ENCODE results near the gene SHROOM3. TPM values are rescaled to one million over a fixed set of nuclear protein-coding genes. Genes with fewer than 3 reads are reported as not detected.

SHROOM3 gene
- total RNA-seq, 1 experiment from 2014 or later, result 27.6 TPM

GRCh38 chr4:76758290-76758882 lies 323.4 kb downstream of the SHROOM3 start:
- H4K20me1 ChIP-seq (ENCODE audit: control insufficient read depth, insufficient read depth, insufficient read length), result no peaks in the 10 kb centered on the region
- H2BK5ac ChIP-seq (ENCODE audit: insufficient read length, low read length), result no peak overlapping the region
- Mint-ChIP-seq H3K27ac (peak overlapping the region in 2 of 3 experiments; percentile 52 to 86; a peak in 2 of 7 replicates), H3K4me3 (no peak overlapping the region), H3K4me1 (peaks cover 2 to 4% of the 10 kb centered on the region in 2 experiments; a peak in 3 of 4 replicates), H3K27me3 (ENCODE audit: low read depth) (no peaks in the 10 kb centered on the region), H3K9me3 (no peaks in the 10 kb centered on the region; a peak in 1 of 5 replicates), H3K36me3 (ENCODE audit: insufficient read depth in 1 of 3, low read depth in 3 of 3) (peaks cover 36 to 69% (median 67%) of the 10 kb centered on the region in 3 experiments)
- H2BK15ac ChIP-seq (ENCODE audit: low read depth, low read length), result no peak overlapping the region
- TF ChIP-seq, protein P1, sequence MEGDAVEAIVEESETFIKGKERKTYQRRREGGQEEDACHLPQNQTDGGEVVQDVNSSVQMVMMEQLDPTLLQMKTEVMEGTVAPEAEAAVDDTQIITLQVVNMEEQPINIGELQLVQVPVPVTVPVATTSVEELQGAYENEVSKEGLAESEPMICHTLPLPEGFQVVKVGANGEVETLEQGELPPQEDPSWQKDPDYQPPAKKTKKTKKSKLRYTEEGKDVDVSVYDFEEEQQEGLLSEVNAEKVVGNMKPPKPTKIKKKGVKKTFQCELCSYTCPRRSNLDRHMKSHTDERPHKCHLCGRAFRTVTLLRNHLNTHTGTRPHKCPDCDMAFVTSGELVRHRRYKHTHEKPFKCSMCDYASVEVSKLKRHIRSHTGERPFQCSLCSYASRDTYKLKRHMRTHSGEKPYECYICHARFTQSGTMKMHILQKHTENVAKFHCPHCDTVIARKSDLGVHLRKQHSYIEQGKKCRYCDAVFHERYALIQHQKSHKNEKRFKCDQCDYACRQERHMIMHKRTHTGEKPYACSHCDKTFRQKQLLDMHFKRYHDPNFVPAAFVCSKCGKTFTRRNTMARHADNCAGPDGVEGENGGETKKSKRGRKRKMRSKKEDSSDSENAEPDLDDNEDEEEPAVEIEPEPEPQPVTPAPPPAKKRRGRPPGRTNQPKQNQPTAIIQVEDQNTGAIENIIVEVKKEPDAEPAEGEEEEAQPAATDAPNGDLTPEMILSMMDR (conservative IDR thresholded peaks at IDR 0.05), result peak; percentile 89
- H2BK20ac ChIP-seq (ENCODE audit: low read depth, low read length, poor library complexity, severe bottlenecking), result no peak overlapping the region
- H3K4me1 ChIP-seq (ENCODE audit: insufficient read depth, low read length), result no peaks in the 10 kb centered on the region
- WGBS (ENCODE audit: extremely low coverage, insufficient read length, low lambda C conversion rate), result no CpG with 5 or more reads among the region's 4 CpGs
- H3K4me2 ChIP-seq (ENCODE audit: insufficient read depth, insufficient read length, low read length), result no peak overlapping the region
- H3K23me2 ChIP-seq (ENCODE audit: insufficient read length, low read depth, low read length, poor library complexity, severe bottlenecking), result no peaks in the 10 kb centered on the region
- H3K23ac ChIP-seq (ENCODE audit: insufficient read length, low read depth, low read length), result no peak overlapping the region
- no peaks in the 10 kb centered on the region for H3K79me2 ChIP-seq (ENCODE audit: insufficient read depth, low read length)
- no peak overlapping the region for H3K27ac ChIP-seq (ENCODE audit: insufficient read length, low read depth, low read length)
- H4K91ac ChIP-seq (ENCODE audit: insufficient read length, low read depth, low read length), result no peak overlapping the region
- H4K8ac ChIP-seq (replicated peaks; ENCODE audit: insufficient read length, low read depth, low read length), result no peak overlapping the region
- no peak overlapping the region for H2AFZ ChIP-seq (ENCODE audit: low read length)
- H3K79me1 ChIP-seq (ENCODE audit: insufficient read depth, low read depth, low read length, poor library complexity, severe bottlenecking), result no peaks in the 10 kb centered on the region
- no peak overlapping the region for H2BK120ac ChIP-seq (ENCODE audit: low read depth, low read length, poor library complexity, severe bottlenecking)
- H3K18ac ChIP-seq (ENCODE audit: insufficient read length, low read depth, low read length), result no peak overlapping the region
- H3K4ac ChIP-seq (ENCODE audit: low read depth, low read length), result no peak overlapping the region
- H2BK12ac ChIP-seq (ENCODE audit: insufficient read length, low read depth, low read length), result no peak overlapping the region
- no peak overlapping the region for H3K9ac ChIP-seq (ENCODE audit: extremely low read depth, insufficient read length, low read length)
- no peak overlapping the region for H3K14ac ChIP-seq (ENCODE audit: insufficient read depth, low read length)
- H3T11ph ChIP-seq (ENCODE audit: low read length), result no peak overlapping the region
- H3K27me3 ChIP-seq (ENCODE audit: insufficient read depth, low read length), result no peaks in the 10 kb centered on the region
- H4K5ac ChIP-seq (ENCODE audit: insufficient read length, low read depth, low read length), result no peak overlapping the region
- no peak for DNase-seq
- no peaks in the 10 kb centered on the region for H3K9me3 ChIP-seq (ENCODE audit: control insufficient read depth, low read depth, low read length)
- no peak overlapping the region for H2AK5ac ChIP-seq (ENCODE audit: insufficient read length, low read length)
- H3K56ac ChIP-seq (ENCODE audit: insufficient read length, low read depth, low read length), result no peak overlapping the region
